Testis (tissue), 2 donors: ENCODE data around the gene RUVBL2.
"Not testable (repeated sequence)": the region's sequence is repeated elsewhere in the genome, so short reads cannot be mapped to it uniquely, and the experiment has no call there.

Experiments
- POLR2A ChIP-seq: fragments of 450-650 bp; IDR thresholded peaks from one replicate; pipeline ENCODE4 v1.6.1; 2017; ENCODE audit warnings: antibody characterized with exemption, mild to moderate bottlenecking, moderate library complexity
- TF ChIP-seq, protein P1 (sequence below), 3 experiments: fragments of 450-650 bp in 2 of 3; fragments of 200-600 bp in 1 of 3; sonication (generic) in 1 of 3; IDR thresholded peaks; one replicate each; pipeline ENCODE4 v1.5.1; 2016 to 2019; ENCODE audit warnings: antibody characterized with exemption in 3 of 3, mild to moderate bottlenecking in 2 of 3, moderate library complexity in 1 of 3

DNA sequence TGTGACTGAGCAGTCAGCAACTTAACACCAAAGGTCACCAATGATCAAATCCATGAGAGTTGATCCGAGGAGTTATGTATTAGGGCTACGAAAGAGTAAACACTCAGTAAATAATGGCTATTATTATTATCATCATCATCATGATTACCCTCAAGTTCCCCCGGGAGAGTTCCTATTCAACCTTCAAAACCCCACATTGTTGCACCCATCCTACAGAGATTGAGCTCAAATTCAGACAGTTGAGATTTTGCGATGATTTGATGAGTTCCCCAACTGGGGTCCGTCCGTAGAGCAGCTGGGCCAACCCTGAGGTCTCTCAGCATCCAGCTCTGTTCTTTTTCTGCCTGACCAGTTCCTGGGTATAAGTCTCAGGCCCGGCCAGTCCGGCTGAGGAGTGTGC is 44.4 kb downstream of the RUVBL2 start:
- TF ChIP-seq, protein P1, sequence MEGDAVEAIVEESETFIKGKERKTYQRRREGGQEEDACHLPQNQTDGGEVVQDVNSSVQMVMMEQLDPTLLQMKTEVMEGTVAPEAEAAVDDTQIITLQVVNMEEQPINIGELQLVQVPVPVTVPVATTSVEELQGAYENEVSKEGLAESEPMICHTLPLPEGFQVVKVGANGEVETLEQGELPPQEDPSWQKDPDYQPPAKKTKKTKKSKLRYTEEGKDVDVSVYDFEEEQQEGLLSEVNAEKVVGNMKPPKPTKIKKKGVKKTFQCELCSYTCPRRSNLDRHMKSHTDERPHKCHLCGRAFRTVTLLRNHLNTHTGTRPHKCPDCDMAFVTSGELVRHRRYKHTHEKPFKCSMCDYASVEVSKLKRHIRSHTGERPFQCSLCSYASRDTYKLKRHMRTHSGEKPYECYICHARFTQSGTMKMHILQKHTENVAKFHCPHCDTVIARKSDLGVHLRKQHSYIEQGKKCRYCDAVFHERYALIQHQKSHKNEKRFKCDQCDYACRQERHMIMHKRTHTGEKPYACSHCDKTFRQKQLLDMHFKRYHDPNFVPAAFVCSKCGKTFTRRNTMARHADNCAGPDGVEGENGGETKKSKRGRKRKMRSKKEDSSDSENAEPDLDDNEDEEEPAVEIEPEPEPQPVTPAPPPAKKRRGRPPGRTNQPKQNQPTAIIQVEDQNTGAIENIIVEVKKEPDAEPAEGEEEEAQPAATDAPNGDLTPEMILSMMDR (IDR thresholded peaks at IDR 0.05): not testable (repeated sequence)
- not testable (repeated sequence) for TF ChIP-seq POLR2A
